Large intestine (tissue), 3 donors: ENCODE measurements around the gene NAB1. TPM values are rescaled to one million over a fixed set of nuclear protein-coding genes. Genes with fewer than 3 reads are reported as not detected.

Experiments used
- DNase-seq, 2 donors: peaks; one replicate each; pipeline versions ENCODE4 v3.0.0 to v3.0.0-alpha.2; 2013
- H3K27ac ChIP-seq: one replicate; pipeline ENCODE4 v1.5.1; 2013; ENCODE audit warnings: low read length
- H3K27me3 ChIP-seq: 2 replicates; pipeline ENCODE4 v1.6.1; 2013; ENCODE audit warnings: low read length; ENCODE audit not compliant: control insufficient read depth, insufficient read depth
- H3K36me3 ChIP-seq: 2 replicates; pipeline ENCODE4 v1.6.1; 2013; ENCODE audit warnings: low read length; ENCODE audit not compliant: control insufficient read depth, insufficient read depth
- H3K4me1 ChIP-seq: one replicate; pipeline ENCODE4 v1.6.1; 2013; ENCODE audit warnings: low read length; ENCODE audit not compliant: control insufficient read depth, insufficient read depth
- H3K4me3 ChIP-seq: one replicate; pipeline ENCODE4 v1.5.1; 2013; ENCODE audit warnings: low read length
- H3K9me3 ChIP-seq: one replicate; pipeline ENCODE4 v1.6.1; 2013; ENCODE audit warnings: mild to moderate bottlenecking, low read depth, low read length, moderate library complexity; ENCODE audit not compliant: control insufficient read depth
- WGBS: methylation state at CpG from one replicate; pipeline ENCODE4 v1.1.5; 2013; ENCODE audit warnings: low lambda C conversion rate; ENCODE audit not compliant: insufficient coverage; 5-methylcytosine and 5-hydroxymethylcytosine counted together
- polyA plus RNA-seq: library from polyadenylated mRNA; unstranded; fragments of 120-200 nt; gene quantifications from one replicate; pipeline ENCODE4 v1.2.1, GENCODE V29; 2013

Gene NAB1
- polyA plus RNA-seq, 1 donor, result 48.3 TPM

DNA sequence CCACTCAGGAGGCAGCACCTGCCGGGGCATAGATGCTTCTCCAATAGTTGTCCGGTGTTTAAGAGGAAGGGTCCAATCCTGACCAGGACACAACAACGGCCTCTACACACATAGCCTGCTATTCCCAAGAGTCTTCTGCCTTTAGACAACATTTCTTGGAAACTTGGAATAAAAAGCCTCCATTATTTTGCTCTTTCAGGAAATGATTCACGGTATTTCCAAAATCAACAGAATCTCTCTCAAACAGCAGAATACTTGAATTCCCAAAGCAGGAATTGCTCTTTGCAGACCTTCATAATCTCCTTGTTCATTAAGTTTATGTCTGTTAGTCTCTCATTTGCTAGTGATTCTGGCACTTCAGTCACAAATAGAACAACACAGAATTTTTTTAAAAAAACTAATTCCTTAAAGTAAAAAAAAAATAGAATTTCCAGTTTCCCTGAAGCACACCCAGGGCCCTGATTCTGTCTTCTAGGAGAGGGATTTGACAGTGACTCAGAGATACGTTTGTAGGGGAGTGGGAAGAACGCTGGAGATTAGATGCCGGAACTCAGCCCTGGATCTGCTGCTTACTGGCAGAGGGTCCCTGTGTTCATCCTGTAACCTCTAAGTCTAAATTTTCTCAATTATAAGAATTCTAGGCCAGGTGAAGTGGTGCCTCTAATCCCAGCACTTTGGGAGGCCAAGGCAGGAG lies 74.7 kb downstream of the NAB1 start:
- H3K9me3 ChIP-seq, result no peaks in the 10 kb centered on the region
- H3K27ac ChIP-seq, result no peak overlapping the region
- no peak for DNase-seq
- no peaks in the 10 kb centered on the region for H3K27me3 ChIP-seq
- H3K4me1 ChIP-seq, result no peaks in the 10 kb centered on the region
- no peak overlapping the region for H3K4me3 ChIP-seq
- H3K36me3 ChIP-seq, result no peaks in the 10 kb centered on the region
- WGBS, result 67% methylated on average over 1 of the region's 7 CpGs

DNA sequence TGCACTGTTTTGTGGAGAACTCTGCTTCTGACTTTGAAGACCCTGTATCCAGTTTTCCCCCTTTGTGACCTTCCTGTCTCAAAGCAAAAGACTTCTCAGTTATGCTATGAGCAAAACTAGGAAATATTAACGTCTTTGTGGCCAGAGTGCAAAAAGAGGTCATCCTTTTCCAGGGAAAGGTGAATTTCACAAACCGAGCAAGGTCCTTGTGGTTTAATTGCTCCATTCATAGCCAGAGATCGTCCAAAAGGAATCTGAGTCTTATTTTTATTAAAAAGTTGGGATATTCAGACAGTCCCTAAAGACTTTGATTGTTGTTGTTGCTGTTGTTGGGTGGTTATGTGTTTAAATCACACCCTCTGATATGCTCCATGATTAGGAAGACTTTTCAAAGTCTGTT lies 77.4 kb downstream of the NAB1 start:
- H3K4me1 ChIP-seq, result no peaks in the 10 kb centered on the region
- DNase-seq, result no peak
- no peaks in the 10 kb centered on the region for H3K27me3 ChIP-seq
- no peaks in the 10 kb centered on the region for H3K36me3 ChIP-seq
- no peaks in the 10 kb centered on the region for H3K9me3 ChIP-seq
- no peak overlapping the region for H3K4me3 ChIP-seq
- WGBS, result no CpG with 5 or more reads among the region's 3 CpGs
- no peak overlapping the region for H3K27ac ChIP-seq

DNA sequence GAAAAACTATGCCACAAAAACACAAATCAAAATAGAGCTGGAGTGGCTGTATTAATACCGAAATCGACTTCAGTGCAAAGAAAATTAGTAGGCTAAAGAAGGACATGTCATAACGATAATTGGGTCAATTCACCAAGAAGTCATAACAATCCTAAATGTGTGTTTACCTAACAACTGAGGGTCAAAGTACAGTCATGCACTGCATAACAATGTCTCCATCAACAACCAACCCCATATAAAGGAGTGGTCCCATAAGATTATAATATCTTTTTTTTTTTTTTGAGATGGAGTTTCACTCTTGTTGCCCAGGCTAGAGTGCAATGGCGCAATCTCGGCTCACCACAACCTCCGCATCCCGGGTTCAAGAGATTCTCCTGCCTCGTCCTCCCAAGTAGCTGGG lies 87.5 kb downstream of the NAB1 start:
- Histone ChIP-seq H3K27ac (no peak overlapping the region), H3K4me3 (no peak overlapping the region), H3K36me3 (no peaks in the 10 kb centered on the region), H3K9me3 (no peaks in the 10 kb centered on the region), H3K27me3 (no peaks in the 10 kb centered on the region), H3K4me1 (no peaks in the 10 kb centered on the region)
- DNase-seq, result no peak
- 50% methylated on average over 1 of the region's 8 CpGs for WGBS

DNA sequence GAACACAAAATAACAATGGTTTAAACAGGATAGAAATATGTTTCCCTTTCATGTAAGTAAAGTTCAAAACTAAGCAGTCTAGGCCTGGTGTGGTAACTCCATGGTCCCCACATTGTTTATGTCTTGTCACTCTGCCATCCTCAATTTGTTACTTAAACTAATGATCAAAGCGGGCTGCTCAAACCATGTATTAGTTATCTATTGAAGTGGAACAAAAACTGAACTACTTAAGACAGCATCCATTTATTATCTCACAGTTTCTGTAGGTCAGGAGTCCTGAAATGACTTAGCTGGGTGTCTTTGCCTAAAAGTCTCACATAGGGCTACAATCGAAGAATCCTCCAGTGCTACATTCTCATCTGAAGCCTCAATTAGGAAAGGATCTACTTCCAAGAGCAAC lies 91.6 kb downstream of the NAB1 start:
- Histone ChIP-seq H3K4me3 (no peak overlapping the region), H3K27ac (no peak overlapping the region), H3K27me3 (no peaks in the 10 kb centered on the region), H3K36me3 (no peaks in the 10 kb centered on the region), H3K9me3 (no peaks in the 10 kb centered on the region), H3K4me1 (no peaks in the 10 kb centered on the region)
- DNase-seq, result no peak
- WGBS, result 100% methylated on average over 2 of the region's 2 CpGs

Other genes with a start within 250 kb of the NAB1 start
- 21.8 TPM for gene MFSD6, start 240.7 kb upstream of the NAB1 start, polyA plus RNA-seq
- 5.2 TPM for gene NEMP2, start 114.4 kb upstream of the NAB1 start, polyA plus RNA-seq
- 511 TPM for gene GLS, start 231.7 kb downstream of the NAB1 start, polyA plus RNA-seq